Measurements from ENCODE around the gene NMNAT2. TPM values are rescaled to one million over a fixed set of nuclear protein-coding genes. Genes with fewer than 3 reads are reported as not detected.

The NMNAT2 gene
- total RNA-seq, 1 donor from 2014 or later = 0.52 TPM

DNA sequence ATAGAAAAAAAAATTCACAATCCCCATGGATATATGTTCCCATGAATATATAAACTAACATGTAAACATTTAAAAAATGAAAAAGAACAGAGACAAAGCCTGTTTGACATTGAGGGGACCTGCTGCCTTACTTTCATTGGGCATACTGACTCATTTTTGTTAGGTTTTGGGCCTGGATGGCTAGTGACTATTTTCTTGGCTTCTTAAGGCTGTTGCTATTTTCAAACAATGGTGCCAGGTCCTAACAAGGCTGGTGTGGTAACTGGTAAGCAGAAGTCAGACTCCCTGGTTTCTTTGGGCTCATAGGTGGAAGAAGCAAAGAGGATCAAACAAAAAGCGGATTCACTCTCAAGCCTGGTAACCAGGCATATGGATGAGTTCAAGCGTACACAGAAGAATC is 181.1 kb downstream of the NMNAT2 start:
- H3K4me3 ChIP-seq (ENCODE audit: low read depth, low read length) = no peak overlapping the region
- no peak for DNase-seq (ENCODE audit: low read depth)
- TF ChIP-seq, protein P1, sequence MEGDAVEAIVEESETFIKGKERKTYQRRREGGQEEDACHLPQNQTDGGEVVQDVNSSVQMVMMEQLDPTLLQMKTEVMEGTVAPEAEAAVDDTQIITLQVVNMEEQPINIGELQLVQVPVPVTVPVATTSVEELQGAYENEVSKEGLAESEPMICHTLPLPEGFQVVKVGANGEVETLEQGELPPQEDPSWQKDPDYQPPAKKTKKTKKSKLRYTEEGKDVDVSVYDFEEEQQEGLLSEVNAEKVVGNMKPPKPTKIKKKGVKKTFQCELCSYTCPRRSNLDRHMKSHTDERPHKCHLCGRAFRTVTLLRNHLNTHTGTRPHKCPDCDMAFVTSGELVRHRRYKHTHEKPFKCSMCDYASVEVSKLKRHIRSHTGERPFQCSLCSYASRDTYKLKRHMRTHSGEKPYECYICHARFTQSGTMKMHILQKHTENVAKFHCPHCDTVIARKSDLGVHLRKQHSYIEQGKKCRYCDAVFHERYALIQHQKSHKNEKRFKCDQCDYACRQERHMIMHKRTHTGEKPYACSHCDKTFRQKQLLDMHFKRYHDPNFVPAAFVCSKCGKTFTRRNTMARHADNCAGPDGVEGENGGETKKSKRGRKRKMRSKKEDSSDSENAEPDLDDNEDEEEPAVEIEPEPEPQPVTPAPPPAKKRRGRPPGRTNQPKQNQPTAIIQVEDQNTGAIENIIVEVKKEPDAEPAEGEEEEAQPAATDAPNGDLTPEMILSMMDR (conservative IDR thresholded peaks at IDR 0.05; ENCODE audit: low read depth, low read length) = no peak

DNA sequence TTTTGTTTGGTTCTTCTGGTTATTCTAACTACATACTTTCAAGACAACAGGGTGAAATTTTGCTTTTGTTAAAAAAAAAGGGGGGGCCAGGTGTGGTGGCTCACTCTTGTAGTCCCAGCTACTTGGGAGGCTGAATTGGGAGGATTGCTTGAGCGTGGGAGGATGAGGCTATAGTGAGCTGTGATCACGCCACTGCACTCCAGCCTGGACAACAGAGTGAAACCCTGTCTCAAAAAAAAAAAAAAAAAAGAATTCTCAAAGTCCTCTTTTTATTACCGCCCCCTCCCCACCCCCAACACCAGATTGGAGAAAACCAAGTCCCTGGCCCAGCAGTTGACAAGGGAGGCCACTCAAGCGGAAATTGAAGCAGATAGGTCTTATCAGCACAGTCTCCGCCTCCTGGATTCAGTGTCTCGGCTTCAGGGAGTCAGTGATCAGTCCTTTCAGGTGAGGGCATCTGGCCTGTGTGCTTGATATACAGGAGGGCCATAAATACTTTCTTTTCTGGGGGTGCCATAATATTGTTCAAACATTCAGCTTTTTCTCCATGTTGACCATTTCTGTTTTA is 181.9 kb downstream of the NMNAT2 start:
- DNase-seq (ENCODE audit: low read depth) = no peak
- TF ChIP-seq, protein P1 (conservative IDR thresholded peaks at IDR 0.05; ENCODE audit: low read depth, low read length) = no peak
- H3K4me3 ChIP-seq (ENCODE audit: low read depth, low read length) = no peak overlapping the region

DNA sequence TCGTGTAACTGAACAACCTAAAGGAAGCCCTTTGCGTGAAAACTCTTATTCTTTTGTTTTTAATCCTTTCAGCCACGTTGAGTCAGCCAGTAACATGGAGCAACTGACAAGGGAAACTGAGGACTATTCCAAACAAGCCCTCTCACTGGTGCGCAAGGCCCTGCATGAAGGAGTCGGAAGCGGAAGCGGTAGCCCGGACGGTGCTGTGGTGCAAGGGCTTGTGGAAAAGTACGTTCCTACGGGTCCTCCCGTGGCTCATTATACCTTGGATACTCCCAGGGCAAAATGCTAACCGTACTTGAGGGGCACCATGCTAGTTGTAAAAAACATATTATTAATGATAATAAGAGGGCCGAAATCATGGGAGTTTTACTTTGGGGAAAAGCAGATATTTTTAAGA is 182.7 kb downstream of the NMNAT2 start:
- no peak for DNase-seq (ENCODE audit: low read depth)
- H3K4me3 ChIP-seq (ENCODE audit: low read depth, low read length) = no peak overlapping the region
- TF ChIP-seq, protein P1 (conservative IDR thresholded peaks at IDR 0.05; ENCODE audit: low read depth, low read length) = no peak

DNA sequence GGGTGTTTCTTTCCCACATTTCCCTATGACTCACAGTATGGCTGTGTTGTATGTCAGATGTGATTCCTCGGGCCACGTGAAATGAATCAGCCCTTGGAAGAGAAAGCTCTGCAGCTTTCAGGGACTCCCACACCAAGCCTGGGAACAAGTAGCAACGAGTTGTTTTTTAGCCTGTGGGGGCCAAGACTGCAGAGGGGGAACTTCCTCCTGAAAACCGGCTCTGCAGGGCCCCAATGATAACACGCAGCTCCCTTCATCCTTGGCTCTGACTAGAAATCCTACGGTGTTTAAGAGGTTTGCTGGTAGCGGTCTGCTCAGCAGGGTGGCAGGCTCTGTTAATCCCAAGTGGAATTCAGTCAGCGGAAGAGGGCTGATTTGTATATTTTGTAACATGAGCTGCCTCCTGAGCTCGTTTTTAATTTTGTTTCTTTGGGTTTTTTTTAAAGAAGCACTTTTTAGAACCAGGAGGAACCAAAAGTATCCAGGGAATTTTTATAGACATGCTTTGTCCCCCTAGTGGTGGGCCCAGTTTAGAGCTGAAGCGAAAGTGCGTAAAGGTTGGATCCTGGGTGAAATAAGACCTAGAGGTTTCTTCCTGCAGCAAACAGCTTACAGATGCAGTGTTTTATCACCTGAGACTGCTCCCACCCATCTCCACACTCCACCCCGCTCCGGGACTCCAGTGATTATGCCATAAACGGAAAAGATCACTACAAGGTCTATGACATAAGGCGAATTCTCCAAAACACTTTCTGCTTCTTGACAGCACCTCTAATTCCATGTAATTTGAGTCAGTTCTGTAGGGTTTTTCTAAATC is 183.3 kb downstream of the NMNAT2 start:
- TF ChIP-seq, protein P1 (conservative IDR thresholded peaks at IDR 0.05; ENCODE audit: low read depth, low read length) = peak; percentile 83
- peak; percentile 93 for DNase-seq (ENCODE audit: low read depth)
- peak overlapping the region; percentile 34 for H3K4me3 ChIP-seq (ENCODE audit: low read depth, low read length)

DNA sequence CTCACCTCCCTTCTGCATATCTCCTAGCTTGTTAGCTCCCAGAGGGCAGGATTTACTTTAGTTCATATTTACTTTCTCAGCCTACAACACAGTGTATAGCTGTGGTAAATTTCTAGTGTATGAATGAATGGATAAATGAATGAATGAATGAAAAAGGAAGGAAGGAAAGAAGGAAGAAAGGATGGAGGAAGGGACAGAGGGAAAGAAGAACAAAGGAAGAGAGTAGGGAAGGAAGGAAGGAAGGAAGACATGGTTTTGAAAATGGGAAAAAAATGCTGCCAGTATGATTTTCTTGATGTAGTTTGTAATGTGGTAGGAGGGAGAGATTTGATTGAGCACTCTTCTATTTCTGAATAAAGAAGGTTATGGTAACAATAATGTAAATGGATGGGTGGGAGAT is 185.1 kb downstream of the NMNAT2 start:
- DNase-seq (ENCODE audit: low read depth) = no peak
- TF ChIP-seq, protein P1 (conservative IDR thresholded peaks at IDR 0.05; ENCODE audit: low read depth, low read length) = no peak

DNA sequence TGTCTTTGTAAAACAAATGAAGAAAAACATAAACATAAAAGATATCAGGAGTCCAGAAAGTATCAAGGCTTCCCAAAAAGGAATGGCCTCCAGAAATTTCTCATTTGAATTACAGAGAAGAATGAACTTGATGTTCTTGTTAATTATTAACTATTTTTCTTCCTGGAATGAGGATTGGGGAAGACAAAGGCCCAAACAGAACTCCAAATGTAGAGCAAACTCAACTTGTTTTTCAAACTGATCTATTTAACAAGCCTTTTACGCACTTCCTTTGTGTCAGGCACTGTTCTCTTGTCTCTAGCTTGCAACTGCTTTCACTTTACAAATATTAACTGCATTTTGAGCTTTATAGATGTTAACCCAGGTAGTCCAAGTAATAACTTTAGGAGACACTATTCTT is 186.6 kb downstream of the NMNAT2 start:
- TF ChIP-seq, protein P1 (conservative IDR thresholded peaks at IDR 0.05; ENCODE audit: low read depth, low read length) = no peak
- no peak overlapping the region for H3K4me3 ChIP-seq (ENCODE audit: low read depth, low read length)
- no peak for DNase-seq (ENCODE audit: low read depth)

More for the DNA sequence above, 185.1 kb downstream of the NMNAT2 start:
- H3K4me3 ChIP-seq (ENCODE audit: low read depth, low read length) = no peak overlapping the region

All from epithelial cell of proximal tubule (primary cell).